ENCODE data around the gene HEATR5B.
"Not testable (repeated sequence)": the region's sequence is repeated elsewhere in the genome, so short reads cannot be mapped to it uniquely, and the experiment has no call there.

The HEATR5B gene

GRCh38 chr2:37068686-37069085 lies 15.5 kb downstream of the HEATR5B start:
- DNase-seq (ENCODE audit: insufficient read length, low spot score): no peak
- peak; percentile 23 for FAIRE-seq

- FAIRE-seq: no peak
These were observed 22.4 kb downstream of the HEATR5B start for GRCh38 chr2:37061776-37062175.

GRCh38 chr2:37061013-37061711 lies 23.0 kb downstream of the HEATR5B start:
- DNase-seq (ENCODE audit: insufficient read length, low spot score) (no peak), FAIRE-seq (peak; percentile 9)

More at GRCh38 chr2:37061776-37062175, 22.4 kb downstream of the HEATR5B start:
- DNase-seq (ENCODE audit: insufficient read length, low spot score): no peak

- FAIRE-seq (no peak), DNase-seq (ENCODE audit: insufficient read length, low spot score) (no peak)
These were observed 23.7 kb downstream of the HEATR5B start for GRCh38 chr2:37060446-37060845.

- DNase-seq (ENCODE audit: insufficient read length, low spot score) (no peak), FAIRE-seq (no peak)
These were observed 24.3 kb downstream of the HEATR5B start for GRCh38 chr2:37059841-37060240.

GRCh38 chr2:37052600-37053332 lies 31.4 kb downstream of the HEATR5B start:
- peak; percentile 26 for FAIRE-seq

GRCh38 chr2:37039580-37039979 lies 44.6 kb downstream of the HEATR5B start:
- no peak for DNase-seq (ENCODE audit: insufficient read length, low spot score)
- no peak for FAIRE-seq

More at GRCh38 chr2:37052600-37053332, 31.4 kb downstream of the HEATR5B start:
- DNase-seq (ENCODE audit: insufficient read length, low spot score): no peak

- FAIRE-seq (no peak), DNase-seq (ENCODE audit: insufficient read length, low spot score) (no peak)
These were observed 46.4 kb downstream of the HEATR5B start for GRCh38 chr2:37037771-37038170.

- DNase-seq (ENCODE audit: insufficient read length, low spot score): no peak
- no peak for FAIRE-seq
These were observed 54.4 kb downstream of the HEATR5B start for GRCh38 chr2:37029758-37030157.

- DNase-seq (ENCODE audit: insufficient read length, low spot score): no peak
These were observed 58.1 kb downstream of the HEATR5B start for GRCh38 chr2:37026050-37026449.

GRCh38 chr2:37020887-37021796 lies 63.0 kb downstream of the HEATR5B start:
- no peak for FAIRE-seq
- DNase-seq (ENCODE audit: insufficient read length, low spot score): no peak

More at GRCh38 chr2:37026050-37026449, 58.1 kb downstream of the HEATR5B start:
- FAIRE-seq: no peak

- no peak for FAIRE-seq
- DNase-seq (ENCODE audit: insufficient read length, low spot score): peak; percentile 7
These were observed 63.8 kb downstream of the HEATR5B start for GRCh38 chr2:37020212-37020886.

- no peak for FAIRE-seq
- no peak for DNase-seq (ENCODE audit: insufficient read length, low spot score)
These were observed 70.9 kb downstream of the HEATR5B start for GRCh38 chr2:37013315-37013641.

- FAIRE-seq (no peak), DNase-seq (ENCODE audit: insufficient read length, low spot score) (no peak)
These were observed 73.0 kb downstream of the HEATR5B start for GRCh38 chr2:37011130-37011529.

GRCh38 chr2:37005118-37005868 lies 78.9 kb downstream of the HEATR5B start:
- FAIRE-seq (peak; percentile 23), DNase-seq (ENCODE audit: insufficient read length, low spot score) (peak; percentile 15)

GRCh38 chr2:37000988-37001556 lies 83.1 kb downstream of the HEATR5B start:
- DNase-seq (ENCODE audit: insufficient read length, low spot score): no peak
- FAIRE-seq: no peak

- FAIRE-seq (peak; percentile 33), DNase-seq (ENCODE audit: insufficient read length, low spot score) (peak; percentile 7)
These were observed 83.9 kb downstream of the HEATR5B start for GRCh38 chr2:37000318-37000717.

- not testable (repeated sequence) for FAIRE-seq; DNase-seq (ENCODE audit: insufficient read length, low spot score)
These were observed 84.8 kb downstream of the HEATR5B start for GRCh38 chr2:36999416-36999815.

- no peak for FAIRE-seq
- DNase-seq (ENCODE audit: insufficient read length, low spot score): no peak
These were observed 90.1 kb downstream of the HEATR5B start for GRCh38 chr2:36993841-36994620.
